C4-2B (cell line): Measurements from ENCODE around the gene HBQ1.

ENCODE experiments used
- ZFX ChIP-seq: fragments of 450-650 bp; IDR thresholded peaks from 2 replicates; pipeline ENCODE4 v1.6.1; 2017
- TF ChIP-seq, protein P1 (sequence below): fragments of 450-650 bp; conservative IDR thresholded peaks from 2 replicates; pipeline ENCODE4 v1.5.1; 2017; ENCODE audit warnings: mild to moderate bottlenecking

DNA sequence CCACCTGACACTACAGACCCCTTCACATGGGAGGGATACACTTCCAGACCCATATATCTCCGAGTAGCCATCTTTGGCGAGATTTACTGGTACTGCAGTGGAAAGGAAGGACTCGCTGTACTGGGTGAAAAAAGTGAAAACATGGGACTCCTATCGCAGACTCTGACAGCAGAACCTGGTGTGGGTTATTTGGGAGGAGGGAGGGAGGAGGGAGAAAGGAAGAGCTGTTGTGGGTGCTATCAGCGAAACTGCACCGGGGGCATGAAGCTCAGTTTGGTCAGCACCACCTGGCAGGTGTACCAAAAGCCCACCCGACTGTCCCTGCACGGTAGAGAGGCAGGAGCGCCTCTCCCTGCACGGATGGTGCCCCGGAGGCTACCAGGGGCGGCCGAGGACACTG, 5.0 kb downstream of the HBQ1 start:
- TF ChIP-seq, protein P1, sequence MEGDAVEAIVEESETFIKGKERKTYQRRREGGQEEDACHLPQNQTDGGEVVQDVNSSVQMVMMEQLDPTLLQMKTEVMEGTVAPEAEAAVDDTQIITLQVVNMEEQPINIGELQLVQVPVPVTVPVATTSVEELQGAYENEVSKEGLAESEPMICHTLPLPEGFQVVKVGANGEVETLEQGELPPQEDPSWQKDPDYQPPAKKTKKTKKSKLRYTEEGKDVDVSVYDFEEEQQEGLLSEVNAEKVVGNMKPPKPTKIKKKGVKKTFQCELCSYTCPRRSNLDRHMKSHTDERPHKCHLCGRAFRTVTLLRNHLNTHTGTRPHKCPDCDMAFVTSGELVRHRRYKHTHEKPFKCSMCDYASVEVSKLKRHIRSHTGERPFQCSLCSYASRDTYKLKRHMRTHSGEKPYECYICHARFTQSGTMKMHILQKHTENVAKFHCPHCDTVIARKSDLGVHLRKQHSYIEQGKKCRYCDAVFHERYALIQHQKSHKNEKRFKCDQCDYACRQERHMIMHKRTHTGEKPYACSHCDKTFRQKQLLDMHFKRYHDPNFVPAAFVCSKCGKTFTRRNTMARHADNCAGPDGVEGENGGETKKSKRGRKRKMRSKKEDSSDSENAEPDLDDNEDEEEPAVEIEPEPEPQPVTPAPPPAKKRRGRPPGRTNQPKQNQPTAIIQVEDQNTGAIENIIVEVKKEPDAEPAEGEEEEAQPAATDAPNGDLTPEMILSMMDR = no peak
- no peak for TF ChIP-seq ZFX
